ENCODE results near the gene EMC8.
A peak's percentile ranks its signal among the peaks of the same experiment; 100 is the strongest.
"Not testable (repeated sequence)": the region's sequence is repeated elsewhere in the genome, so short reads cannot be mapped to it uniquely, and the experiment has no call there.

The EMC8 gene

DNA sequence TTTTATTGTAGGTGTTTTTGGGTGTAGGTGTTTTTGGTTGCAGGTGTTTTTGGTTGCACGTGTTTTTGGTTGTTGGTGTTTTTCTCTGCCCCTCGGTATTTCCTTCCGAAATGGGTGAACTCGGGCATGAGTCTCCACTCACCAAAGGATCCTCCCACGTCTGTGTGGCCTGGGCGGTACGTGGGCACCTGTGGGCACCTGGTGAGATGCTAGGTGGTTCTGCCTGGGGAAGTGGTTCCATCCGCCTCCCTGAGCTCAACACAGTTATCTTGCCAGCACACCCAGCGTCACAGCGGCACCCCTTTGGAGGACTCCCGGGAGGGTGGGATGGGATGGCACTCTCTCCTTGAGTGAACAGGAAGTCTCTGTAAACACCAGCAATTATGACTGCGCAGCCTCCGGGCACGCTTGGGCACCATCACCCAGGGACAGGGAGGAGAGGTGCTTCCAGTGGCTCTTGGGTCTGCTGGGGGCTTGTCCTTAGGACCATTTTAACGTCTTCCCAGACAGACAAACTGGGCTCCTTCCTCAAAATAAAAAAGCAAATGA is 29.9 kb upstream of the EMC8 start:
- Mint-ChIP-seq H3K27ac (peak overlapping the region; percentile 48), H3K36me3 (peaks cover 7 to 13% of the 10 kb centered on the region in 2 donors), H3K9me3 (peaks cover 8 to 10% of the 10 kb centered on the region in 2 donors), H3K4me1 (peaks cover 55 to 58% of the 10 kb centered on the region in 2 donors), H3K27me3 (peaks cover 0 to 4% of the 10 kb centered on the region in 2 donors), H3K4me3 (peak overlapping the region; percentile 66 to 71)
- ATAC-seq (replicated peaks) (peak; percentile 14 to 25), DNase-seq (no peak)

DNA sequence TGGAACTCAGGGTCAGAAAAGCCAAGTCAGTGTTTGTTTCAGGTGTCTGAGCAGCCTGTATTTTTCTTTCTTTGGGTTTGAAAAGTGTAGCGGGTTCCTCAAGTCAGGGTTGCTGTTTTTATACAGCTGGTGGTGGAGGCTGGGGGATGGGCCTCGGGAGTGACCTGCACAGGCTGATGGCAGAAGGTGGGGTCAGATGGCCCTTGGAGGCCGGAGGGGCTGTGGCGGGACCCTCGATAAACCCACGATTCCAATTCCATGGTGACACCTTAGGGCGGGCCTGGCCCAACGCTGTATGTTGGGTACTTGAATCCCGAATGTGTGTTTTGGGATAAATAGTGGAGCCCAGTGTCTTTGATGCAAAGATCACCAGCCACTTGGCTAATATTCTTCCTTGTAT is 28.8 kb upstream of the EMC8 start:
- H3K36me3 Mint-ChIP-seq = peaks cover 3 to 9% of the 10 kb centered on the region in 2 donors
- H3K4me1 Mint-ChIP-seq = peaks cover 49 to 52% of the 10 kb centered on the region in 2 donors
- no peak for DNase-seq
- H3K4me3 Mint-ChIP-seq = no peak overlapping the region
- H3K27me3 Mint-ChIP-seq = no peaks in the 10 kb centered on the region
- ATAC-seq (replicated peaks) = no peak
- H3K9me3 Mint-ChIP-seq = peaks cover 6% of the 10 kb centered on the region in 2 donors
- H3K27ac Mint-ChIP-seq = no peak overlapping the region

DNA sequence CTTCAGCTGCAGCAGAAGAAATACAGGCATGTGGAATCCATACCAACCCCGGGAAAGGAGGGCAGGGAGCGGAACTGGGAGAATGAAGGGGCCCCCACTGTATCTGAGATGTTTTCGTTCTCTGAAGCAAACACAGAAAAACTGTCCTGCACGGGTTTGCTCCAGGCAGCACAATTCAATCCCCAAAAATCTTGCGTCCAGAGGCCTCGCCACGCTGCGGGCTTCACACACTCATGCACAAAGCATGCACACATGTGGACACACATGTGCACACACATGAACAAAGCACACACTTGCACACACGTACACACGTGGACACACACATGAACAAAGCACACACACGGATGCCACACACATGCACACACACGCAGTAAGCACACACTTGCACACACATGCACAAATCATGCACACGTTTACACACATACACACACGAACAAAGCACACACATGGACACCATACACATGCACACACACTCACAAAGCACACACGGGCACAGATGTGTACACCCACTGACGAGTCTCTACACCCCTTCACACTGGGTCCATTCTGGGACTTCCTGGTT is 27.4 kb upstream of the EMC8 start:
- Mint-ChIP-seq H3K27ac (no peak overlapping the region), H3K4me3 (no peak overlapping the region), H3K27me3 (no peaks in the 10 kb centered on the region), H3K4me1 (peaks cover 43 to 47% of the 10 kb centered on the region in 2 donors), H3K36me3 (peaks cover 3 to 6% of the 10 kb centered on the region in 2 donors), H3K9me3 (peaks cover 6% of the 10 kb centered on the region in 2 donors)
- no peak for DNase-seq
- no peak for ATAC-seq (replicated peaks)

DNA sequence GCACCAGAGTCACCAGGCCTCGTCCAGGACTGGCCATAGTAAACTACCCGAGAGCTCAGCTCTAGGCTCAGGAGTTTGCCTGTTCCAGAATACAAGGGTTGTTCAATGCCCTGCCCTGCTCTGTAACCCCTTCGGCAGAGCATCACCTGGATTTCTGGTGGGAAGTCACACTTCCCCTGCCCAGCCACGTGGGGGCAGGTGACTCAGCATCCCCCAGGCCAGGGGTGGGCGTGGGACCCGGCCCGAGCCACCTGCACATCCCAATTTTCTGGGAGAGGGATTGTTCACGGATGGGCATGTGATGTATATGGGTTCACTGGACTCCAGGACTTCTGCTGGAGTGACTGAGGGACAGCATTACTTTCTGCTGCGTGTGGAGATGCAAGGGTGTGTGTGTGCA is 26.0 kb upstream of the EMC8 start:
- Mint-ChIP-seq H3K36me3 (peaks cover 3 to 6% of the 10 kb centered on the region in 2 donors), H3K27ac (peak overlapping the region; percentile 33), H3K4me3 (no peak overlapping the region), H3K9me3 (peaks cover 5 to 6% of the 10 kb centered on the region in 2 donors), H3K4me1 (peaks cover 42% of the 10 kb centered on the region in 2 donors), H3K27me3 (no peaks in the 10 kb centered on the region)
- no peak for DNase-seq
- no peak for ATAC-seq (replicated peaks)

DNA sequence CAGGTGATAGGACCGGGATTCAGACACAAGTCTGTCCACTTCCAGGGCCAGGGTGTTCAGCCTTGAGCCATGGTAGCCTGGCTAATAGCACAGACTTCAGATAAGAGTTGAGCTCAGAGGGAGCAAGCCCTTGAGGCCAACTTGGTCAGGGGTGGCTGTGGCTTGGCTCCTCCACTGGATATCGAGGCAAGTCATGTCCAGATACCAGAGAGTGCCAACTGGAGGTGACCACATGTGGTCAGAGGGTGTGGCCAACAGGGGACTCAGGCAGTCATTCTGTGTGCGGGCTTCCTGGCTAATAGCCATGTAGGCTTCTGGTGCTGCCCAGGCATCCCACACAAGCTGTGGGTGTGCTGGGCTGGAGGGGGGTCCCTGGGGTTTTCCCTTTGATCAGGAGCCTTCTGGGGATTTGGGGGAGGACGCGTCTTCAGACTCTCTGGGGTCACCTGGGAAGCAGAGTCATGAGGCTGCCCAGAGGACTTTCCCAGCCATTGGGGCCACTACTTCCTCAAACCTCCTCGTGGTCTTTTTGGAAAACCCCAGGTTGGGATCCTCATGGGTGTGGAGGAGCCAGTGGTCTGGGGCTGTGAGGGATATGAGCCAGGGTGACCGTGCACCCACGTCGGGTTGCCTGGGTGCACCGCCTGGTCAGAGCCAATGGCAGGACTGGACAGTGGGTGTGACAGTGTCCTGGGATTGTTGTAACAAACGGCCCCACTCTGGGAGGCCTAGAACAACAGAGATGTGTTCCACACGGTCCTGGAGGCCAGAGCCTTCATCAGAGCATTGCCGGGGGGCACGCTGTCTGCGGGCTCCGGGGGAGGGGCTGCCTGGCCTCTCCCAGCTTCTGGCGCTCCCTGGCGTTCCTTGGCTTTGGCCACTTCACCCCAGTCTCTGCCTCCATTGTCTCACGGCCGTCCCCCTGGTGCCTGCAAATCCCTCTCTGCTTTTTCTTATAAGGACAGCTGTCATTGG is 25.1 kb upstream of the EMC8 start:
- H3K9me3 Mint-ChIP-seq = peaks cover 5 to 6% of the 10 kb centered on the region in 2 donors
- peaks cover 3 to 6% of the 10 kb centered on the region in 2 donors for H3K36me3 Mint-ChIP-seq
- H3K27me3 Mint-ChIP-seq = no peaks in the 10 kb centered on the region
- H3K4me3 Mint-ChIP-seq = no peak overlapping the region
- DNase-seq (peak; percentile 24), ATAC-seq (replicated peaks) (peak in 1 of 2 donors; percentile 37)
- H3K4me1 Mint-ChIP-seq = peaks cover 36 to 37% of the 10 kb centered on the region in 2 donors
- H3K27ac Mint-ChIP-seq = peak overlapping the region; percentile 28

DNA sequence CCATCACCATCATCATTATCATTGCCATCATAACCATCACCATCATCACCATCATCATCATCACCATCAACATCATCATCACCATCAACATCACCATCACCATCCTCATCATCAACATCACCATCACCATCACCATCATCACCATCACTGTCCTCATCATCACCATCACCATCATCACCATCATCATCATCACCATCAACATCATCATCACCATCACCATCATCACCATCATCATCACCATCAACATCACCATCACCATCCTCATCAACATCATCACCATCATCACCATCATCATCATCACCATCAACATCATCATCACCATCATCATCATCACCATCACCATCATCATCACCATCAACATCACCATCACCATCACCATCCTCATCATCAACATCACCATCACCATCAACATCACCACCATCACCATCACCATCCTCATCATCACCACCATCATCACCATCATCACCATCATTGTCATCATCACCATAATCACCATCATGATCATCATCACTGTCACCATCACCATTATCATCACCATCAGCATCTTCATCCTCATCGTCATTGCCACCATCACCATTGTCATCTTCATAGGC is 24.1 kb upstream of the EMC8 start:
- no peaks in the 10 kb centered on the region for H3K27me3 Mint-ChIP-seq
- ATAC-seq (replicated peaks) (no peak), DNase-seq (no peak)
- H3K27ac Mint-ChIP-seq = no peak overlapping the region
- peaks cover 31 to 33% of the 10 kb centered on the region in 2 donors for H3K4me1 Mint-ChIP-seq
- H3K4me3 Mint-ChIP-seq = no peak overlapping the region
- no peaks in the 10 kb centered on the region for H3K9me3 Mint-ChIP-seq
- H3K36me3 Mint-ChIP-seq = no peaks in the 10 kb centered on the region

DNA sequence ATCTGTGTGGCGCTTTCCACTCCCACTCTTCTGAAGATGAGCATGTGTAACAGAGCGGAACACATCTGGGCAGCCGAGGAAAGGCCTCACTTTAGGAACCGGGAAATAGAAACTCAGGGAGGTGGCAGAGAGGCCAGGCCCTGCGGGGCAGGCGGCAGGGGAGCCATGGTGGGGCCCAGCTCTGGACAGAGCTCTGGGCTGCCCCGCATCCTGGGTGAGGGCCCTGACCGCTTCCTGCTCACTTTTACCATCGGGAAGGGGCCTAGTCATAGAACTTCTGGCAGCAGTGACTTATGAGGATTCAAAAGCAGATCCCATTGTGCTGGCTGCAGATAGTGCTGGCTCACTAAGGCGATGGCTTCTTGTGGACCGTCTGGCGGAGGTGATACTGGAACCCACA is 22.8 kb upstream of the EMC8 start:
- H3K4me1 Mint-ChIP-seq = peaks cover 31 to 33% of the 10 kb centered on the region in 2 donors
- H3K36me3 Mint-ChIP-seq = no peaks in the 10 kb centered on the region
- no peak overlapping the region for H3K4me3 Mint-ChIP-seq
- no peaks in the 10 kb centered on the region for H3K9me3 Mint-ChIP-seq
- DNase-seq = no peak
- no peaks in the 10 kb centered on the region for H3K27me3 Mint-ChIP-seq
- no peak for ATAC-seq (replicated peaks)
- no peak overlapping the region for H3K27ac Mint-ChIP-seq

DNA sequence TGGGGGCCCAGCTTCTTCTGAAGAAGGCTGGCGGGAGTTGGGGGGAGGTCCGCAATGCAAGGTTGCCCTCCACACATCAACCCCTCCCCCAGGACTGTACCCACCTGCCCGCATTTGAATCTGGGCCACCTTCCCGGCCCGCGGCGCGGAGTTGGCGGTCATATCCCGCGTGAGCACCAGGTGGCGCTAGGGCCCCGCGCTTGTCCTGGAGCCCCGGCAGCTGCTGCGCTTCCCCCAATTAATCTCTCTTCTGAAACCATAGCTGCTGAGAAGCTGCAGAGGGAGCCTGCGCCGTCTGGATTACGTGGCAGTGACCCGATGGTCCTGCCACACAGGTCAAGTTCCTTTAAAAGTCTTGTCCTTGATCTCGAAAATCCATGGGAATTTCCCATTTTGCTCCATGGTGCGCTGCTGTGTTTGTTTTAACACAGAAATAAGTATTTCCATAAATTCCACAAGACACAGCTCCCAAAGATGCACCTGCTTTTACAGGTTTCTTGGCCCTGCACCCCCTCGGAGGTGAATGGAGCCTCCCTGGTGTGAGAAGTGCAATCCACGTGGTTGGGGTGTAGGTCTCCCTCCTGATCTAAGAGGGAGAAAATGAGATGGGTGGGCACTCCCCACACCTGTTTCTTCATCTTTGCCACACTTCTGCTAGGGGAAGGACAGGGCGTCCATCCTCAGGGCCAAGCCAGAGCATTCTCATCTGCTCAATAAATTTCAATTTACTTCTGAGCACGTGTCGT is 22.2 kb upstream of the EMC8 start:
- peak; percentile 76 for DNase-seq
- H3K36me3 Mint-ChIP-seq = no peaks in the 10 kb centered on the region

DNA sequence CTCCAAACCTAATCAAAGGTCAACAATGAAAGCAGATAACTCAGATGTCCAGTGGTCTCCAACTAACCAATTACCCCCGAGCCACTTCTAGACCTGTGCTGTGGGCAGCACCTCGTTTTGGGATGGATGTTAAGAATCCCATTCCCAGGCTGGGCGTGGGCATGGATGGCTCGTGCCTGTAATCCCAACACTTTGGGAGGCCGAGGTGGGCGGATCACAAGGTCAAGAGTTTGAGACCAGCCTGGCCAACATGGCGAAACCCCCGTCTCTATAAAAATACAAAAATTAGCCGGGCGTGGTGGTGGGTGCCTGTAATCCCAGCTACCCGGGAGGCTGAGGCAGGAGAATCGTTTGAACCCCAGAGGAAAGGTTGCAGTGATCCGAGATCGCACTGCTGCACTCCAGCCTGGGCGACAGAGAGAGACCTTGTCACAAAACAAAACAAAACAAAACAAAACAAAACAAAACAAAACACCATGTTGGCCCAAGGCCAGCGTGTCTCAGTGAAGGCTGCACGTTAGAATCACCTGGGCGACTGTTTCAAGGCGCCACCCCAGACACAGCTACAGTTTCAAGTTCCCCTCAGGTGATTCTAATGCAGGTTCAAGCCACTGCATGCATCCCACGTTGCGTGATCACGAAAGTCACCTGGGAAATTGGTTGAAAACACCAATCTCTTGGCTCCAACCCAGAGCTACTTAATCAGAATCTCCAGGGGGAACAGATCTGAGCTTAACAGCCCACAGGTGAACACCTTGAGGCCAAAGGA is 21.4 kb upstream of the EMC8 start:
- no peaks in the 10 kb centered on the region for H3K9me3 Mint-ChIP-seq
- peak; percentile 10 to 13 for ATAC-seq (replicated peaks)
- peak overlapping the region; percentile 52 for H3K27ac Mint-ChIP-seq
- peaks cover 4% of the 10 kb centered on the region in 2 donors for H3K27me3 Mint-ChIP-seq
- H3K4me1 Mint-ChIP-seq = peaks cover 21 to 23% of the 10 kb centered on the region in 2 donors
- no peaks in the 10 kb centered on the region for H3K36me3 Mint-ChIP-seq
- no peak for DNase-seq
- no peak overlapping the region for H3K4me3 Mint-ChIP-seq

More for the DNA sequence above, 22.2 kb upstream of the EMC8 start:
- peak; percentile 92 to 94 for ATAC-seq (replicated peaks)
- Mint-ChIP-seq H3K27me3 (no peaks in the 10 kb centered on the region), H3K9me3 (no peaks in the 10 kb centered on the region), H3K27ac (peak overlapping the region; percentile 74), H3K4me1 (peaks cover 26 to 28% of the 10 kb centered on the region in 2 donors), H3K4me3 (no peak overlapping the region)

DNA sequence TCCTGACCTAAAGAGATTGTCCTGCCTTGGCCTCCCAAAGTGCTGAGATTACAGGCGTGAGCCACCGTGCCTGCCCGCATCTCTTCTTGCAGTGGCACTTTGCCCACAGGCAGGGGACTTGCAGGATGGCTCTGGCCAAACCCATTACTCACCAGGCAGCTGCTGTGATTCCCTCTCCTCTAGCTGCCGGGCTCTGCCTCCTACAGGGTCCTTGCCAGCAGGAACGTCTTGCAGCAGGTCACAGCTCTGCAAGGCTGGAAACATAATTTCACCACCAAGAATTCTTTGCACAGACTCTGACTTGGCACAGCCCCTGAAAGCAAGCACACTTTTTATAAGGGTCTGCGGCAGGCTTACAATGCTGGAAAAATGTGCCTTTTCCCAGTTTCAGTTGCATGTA is 20.4 kb upstream of the EMC8 start:
- Mint-ChIP-seq H3K27me3 (peaks cover 4% of the 10 kb centered on the region in 2 donors), H3K4me3 (no peak overlapping the region), H3K4me1 (peaks cover 14 to 23% of the 10 kb centered on the region in 2 donors), H3K36me3 (no peaks in the 10 kb centered on the region), H3K27ac (no peak overlapping the region), H3K9me3 (no peaks in the 10 kb centered on the region)
- ATAC-seq (replicated peaks) (no peak), DNase-seq (no peak)

DNA sequence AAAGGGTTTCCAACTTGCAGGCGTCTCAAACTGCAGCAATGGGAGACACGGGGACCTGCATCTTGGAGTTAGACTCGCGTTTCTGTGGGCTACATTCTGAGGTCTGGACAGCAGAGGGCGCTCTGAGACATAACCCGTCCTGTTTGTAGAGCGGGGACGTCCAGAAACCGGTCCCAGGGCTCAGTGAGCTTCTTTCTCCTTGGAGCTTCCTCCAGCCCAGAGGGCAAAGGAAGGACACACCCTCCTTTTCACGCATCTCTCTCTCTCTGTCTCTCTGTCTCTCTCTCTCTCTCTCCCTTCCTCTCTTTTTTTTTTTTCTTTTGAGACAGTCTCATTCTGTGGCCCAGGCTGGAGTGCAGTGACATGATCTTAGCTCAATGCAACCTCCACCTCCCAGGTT is 19.9 kb upstream of the EMC8 start:
- Mint-ChIP-seq H3K4me1 (peaks cover 11 to 23% of the 10 kb centered on the region in 2 donors), H3K27ac (no peak overlapping the region), H3K9me3 (no peaks in the 10 kb centered on the region), H3K27me3 (peaks cover 4% of the 10 kb centered on the region in 2 donors), H3K36me3 (no peaks in the 10 kb centered on the region), H3K4me3 (no peak overlapping the region)
- DNase-seq (peak; percentile 73), ATAC-seq (replicated peaks) (peak; percentile 71 to 72)

DNA sequence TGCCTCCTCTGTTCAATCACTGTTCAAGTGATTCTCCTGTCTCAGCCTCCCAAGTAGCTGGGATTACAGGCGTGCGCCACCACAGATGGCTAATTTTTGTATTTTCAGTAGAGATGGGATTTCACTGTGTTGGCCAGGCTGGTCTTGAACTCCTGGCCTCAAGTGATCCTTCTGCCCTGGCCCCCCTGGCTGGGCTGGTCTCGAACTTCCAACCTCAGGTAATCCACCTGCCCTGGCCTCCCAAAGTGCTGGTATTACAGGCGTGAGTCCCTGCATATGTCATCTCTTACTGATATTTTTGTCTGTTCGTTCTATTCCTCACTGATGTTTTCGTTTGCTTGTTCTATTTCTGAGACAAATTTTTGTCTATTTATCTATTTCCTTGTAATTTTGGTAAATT is 17.9 kb upstream of the EMC8 start:
- not testable (repeated sequence) for H3K36me3 Mint-ChIP-seq; ATAC-seq (replicated peaks); H3K4me3 Mint-ChIP-seq; H3K9me3 Mint-ChIP-seq; H3K27ac Mint-ChIP-seq; DNase-seq
- peaks cover 11 to 21% of the 10 kb centered on the region in 2 donors for H3K4me1 Mint-ChIP-seq
- peaks cover 17 to 18% of the 10 kb centered on the region in 2 donors for H3K27me3 Mint-ChIP-seq

DNA sequence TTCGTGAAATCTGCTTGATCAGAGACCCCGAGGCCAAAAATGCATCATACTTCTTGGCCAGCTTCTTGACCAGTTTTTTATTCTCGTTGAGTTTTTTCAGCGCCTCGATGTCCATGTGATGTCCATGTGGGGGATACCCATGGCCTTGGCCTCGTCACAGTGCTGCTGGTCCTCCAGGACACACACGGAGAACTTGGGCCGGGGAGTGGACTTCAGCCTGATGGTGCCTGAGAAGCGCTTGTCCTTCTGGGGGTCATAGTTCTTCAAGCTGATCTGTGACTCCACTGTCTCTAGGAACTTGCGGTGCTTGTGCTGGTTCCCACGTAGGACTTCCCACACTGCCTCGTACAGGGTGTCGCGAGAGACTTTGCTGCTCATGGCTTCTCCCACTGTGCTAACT is 16.8 kb upstream of the EMC8 start:
- Mint-ChIP-seq H3K9me3 (no peaks in the 10 kb centered on the region), H3K4me3 (no peak overlapping the region), H3K36me3 (no peaks in the 10 kb centered on the region), H3K27me3 (peaks cover 23 to 28% of the 10 kb centered on the region in 2 donors), H3K27ac (no peak overlapping the region), H3K4me1 (peaks cover 4 to 16% of the 10 kb centered on the region in 2 donors)
- no peak for ATAC-seq (replicated peaks)
- DNase-seq = no peak
